GM12891 (cell line): Measurements from ENCODE around the gene KCNK4.

Experiments used
- DNase-seq: peaks from one replicate; pipeline ENCODE4 v3.0.0; 2011; ENCODE audit warnings: low spot score; ENCODE audit not compliant: insufficient read length
- FAIRE-seq: peaks from 2 replicates; lab custom pipeline; 2011; peaks lifted over from hg19 to GRCh38; lab: Jason Lieb, UNC
- PAX5 ChIP-seq: IDR thresholded peaks from 2 replicates; pipeline ENCODE4 v1.6.1; 2011; ENCODE audit warnings: low read length, moderate library complexity, mild to moderate bottlenecking; ENCODE audit not compliant: insufficient read depth, severe bottlenecking
- POLR2A ChIP-seq: IDR thresholded peaks from 2 replicates; pipeline ENCODE4 v1.6.1; 2011; ENCODE audit warnings: low read depth, low read length, control low read depth
- POLR2AphosphoS5 ChIP-seq: IDR thresholded peaks from 2 replicates; pipeline ENCODE4 v1.6.1; 2011; ENCODE audit warnings: low read depth, low read length, control low read depth
- POU2F2 ChIP-seq: IDR thresholded peaks from 2 replicates; pipeline ENCODE4 v1.6.1; 2011; ENCODE audit warnings: low read depth, mild to moderate bottlenecking, control low read depth, low read length, moderate library complexity
- SPI1 ChIP-seq: IDR thresholded peaks from 2 replicates; pipeline ENCODE4 v1.6.1; 2011; ENCODE audit warnings: low read depth, low read length, control low read depth
- TAF1 ChIP-seq: IDR thresholded peaks from 2 replicates; pipeline ENCODE4 v1.6.1; 2011; ENCODE audit warnings: low read depth, low read length, control low read depth

Gene KCNK4

DNA sequence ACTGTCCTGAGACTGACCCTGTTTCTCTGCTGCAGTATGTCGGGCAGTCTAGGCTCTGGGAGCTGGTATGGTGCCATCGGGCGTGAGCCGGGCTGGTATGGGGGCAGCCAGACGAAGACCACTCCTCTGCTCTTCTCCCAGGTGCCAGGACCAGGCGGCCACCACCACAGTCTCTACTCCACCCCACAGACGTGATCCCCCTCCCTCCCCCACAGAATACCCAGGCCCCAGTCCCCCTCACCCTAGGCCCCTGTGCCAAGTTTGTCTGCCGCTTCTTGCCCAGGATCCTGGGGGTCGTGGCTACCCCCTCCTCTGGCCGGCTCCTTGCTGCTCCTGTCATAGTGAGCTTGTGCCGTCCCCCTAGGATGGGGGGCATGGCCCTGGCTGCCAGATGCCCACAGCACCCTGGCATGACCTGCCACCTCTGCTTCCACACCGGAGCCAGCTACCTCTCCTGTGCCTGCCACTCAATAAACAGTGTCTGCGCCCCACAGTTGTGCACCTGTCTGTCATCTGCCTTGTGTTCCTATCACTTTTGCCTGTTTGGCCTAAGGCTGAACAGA, 2.0 kb upstream of the KCNK4 start:
- no peak for FAIRE-seq
- TF ChIP-seq SPI1 (no peak), PAX5 (no peak), TAF1 (no peak), POLR2A (no peak), POLR2AphosphoS5 (no peak), POU2F2 (no peak)
- DNase-seq, result no peak

DNA sequence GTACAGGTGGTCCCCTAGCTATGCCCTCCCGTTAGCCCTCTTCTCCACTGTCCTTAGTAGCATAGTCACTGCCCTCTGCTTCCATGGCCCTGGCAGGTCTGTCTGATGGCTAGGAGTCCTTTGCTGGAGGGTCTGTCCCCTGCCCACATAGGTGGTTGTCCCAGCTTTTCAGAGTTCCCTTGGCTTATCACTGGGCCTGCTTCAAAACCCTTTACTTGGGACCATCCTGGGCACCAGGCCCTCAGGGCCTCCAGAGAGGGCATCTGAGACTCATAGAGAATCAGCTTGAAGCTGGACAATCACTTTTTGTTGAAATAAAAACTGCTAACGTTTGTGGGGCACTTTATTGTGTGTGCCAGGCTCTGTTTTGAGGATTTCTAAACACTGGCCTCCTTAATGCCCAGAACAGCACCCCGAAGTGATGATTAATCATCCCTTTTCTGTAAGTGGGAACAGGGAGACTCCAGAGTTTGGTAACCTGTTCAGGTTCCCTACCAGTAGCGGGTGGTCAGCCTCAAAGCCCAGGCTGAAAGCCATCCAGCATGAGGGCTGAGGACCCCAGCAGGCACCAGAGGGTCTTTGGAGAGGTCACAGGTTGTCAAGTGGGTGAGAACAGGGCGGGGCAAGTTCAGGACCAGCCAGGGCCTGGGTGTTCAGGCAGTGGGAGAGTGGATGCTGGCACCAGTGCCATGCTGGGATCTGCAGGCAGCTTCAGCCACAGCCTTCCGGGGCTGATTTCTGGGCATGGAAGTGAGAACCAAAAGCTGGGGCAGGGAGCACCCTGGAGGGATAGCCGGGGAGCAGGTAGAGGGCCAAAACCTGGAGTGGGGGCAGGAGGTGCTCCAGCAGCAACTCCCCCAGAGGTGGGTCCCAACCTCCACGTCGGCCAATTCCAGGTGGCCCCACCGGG, 495 bp upstream of the KCNK4 start:
- no peak for FAIRE-seq
- TF ChIP-seq PAX5 (no peak), TAF1 (no peak), SPI1 (no peak), POLR2A (no peak), POLR2AphosphoS5 (no peak), POU2F2 (no peak)
- DNase-seq, result no peak

DNA sequence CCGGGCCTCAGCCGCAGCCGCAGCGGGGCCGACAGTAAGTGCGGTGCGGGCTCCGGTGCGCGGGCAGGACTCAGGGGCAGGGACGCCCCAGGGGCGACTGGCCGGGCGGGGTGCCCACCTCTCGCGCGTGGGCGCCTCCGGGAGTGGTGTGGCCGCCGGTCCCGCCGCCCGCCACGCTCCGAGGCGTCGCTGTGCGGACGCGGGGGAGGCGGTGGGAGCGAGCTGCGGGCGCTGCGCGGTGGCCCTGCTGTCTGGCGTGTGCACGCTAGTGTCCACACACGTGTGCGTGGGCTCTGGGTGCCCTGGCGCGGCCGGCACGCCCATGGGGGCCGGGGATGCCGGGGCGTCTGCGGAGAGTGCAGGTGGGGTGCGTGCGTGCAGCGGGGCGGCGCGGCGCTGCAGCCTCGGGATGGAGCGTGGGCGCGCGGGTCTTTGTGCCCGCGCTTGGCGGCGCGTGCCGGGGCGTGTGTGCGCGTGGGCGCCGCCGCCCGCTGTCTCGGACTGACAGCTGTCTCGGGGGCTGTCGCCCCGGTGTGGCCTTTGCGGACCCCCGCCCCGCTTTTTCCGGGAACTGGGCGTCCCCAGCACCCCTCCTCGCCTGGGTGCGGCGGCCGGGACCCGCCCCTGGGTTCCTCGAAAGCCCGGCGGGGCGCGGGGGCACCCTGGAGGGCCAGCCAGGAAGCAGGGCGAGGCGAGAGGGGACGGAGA, 804 bp downstream of the KCNK4 start:
- no peak for FAIRE-seq
- TF ChIP-seq POLR2AphosphoS5 (no peak), POU2F2 (no peak), PAX5 (no peak), SPI1 (no peak), TAF1 (no peak), POLR2A (no peak)
- DNase-seq, result no peak

DNA sequence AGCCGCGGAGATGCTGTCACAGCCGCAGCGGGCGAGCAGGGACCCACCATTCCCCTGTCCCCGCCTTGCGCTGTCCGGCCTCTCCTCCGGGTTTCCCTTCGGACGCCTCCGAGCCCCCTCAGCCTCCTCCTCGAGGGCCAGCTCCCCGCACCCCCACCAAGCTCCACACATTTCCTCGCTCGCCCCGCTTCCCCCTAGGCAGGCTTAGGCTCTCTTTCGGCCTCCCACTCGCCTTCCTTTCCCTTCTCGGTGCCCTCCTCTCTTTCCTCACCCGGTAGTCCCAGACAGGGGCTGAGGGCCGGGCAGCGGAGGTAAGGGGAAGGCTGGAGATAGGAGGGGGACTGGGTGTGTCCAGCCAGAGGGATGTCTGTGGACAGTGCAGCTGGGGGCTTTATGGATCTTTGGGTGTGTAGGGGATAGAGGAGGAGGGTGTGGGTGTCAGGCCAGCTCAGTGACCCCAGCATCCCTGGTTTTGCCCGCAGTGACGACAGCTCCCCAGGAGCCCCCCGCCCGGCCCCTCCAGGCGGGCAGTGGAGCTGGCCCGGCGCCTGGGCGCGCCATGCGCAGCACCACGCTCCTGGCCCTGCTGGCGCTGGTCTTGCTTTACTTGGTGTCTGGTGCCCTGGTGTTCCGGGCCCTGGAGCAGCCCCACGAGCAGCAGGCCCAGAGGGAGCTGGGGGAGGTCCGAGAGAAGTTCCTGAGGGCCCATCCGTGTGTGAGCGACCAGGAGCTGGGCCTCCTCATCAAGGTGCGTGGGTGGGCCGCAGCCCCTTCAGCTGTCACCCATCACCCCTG, 1.6 kb downstream of the KCNK4 start:
- FAIRE-seq (no peak), DNase-seq (no peak)
- TF ChIP-seq TAF1, result no peak
- TF ChIP-seq PAX5, result no peak
- TF ChIP-seq POLR2A, result no peak
- no peak for TF ChIP-seq POLR2AphosphoS5
- TF ChIP-seq SPI1, result no peak

DNA sequence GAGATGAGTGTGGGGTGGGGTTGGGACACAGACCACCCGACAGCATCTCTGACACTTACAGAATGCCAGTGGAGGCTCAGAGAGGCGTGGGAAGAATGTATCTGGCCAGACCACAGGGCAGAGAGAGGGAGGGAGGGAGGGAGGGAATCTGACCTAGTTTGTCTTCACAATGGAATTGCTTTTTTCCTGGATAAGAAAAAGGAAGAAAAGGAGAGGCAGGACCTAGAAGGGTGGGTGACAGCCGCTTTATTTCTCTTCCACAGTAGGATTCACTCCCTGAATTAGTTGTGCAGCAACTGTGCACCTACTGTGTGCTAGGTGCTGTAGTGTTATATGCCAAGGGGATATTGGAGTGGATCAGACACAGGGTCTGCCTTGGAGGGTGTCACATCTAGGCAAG, 3.7 kb downstream of the KCNK4 start:
- TF ChIP-seq TAF1 (no peak), POLR2A (no peak), POLR2AphosphoS5 (no peak), SPI1 (no peak), PAX5 (no peak), POU2F2 (no peak)
- DNase-seq, result no peak
- no peak for FAIRE-seq

DNA sequence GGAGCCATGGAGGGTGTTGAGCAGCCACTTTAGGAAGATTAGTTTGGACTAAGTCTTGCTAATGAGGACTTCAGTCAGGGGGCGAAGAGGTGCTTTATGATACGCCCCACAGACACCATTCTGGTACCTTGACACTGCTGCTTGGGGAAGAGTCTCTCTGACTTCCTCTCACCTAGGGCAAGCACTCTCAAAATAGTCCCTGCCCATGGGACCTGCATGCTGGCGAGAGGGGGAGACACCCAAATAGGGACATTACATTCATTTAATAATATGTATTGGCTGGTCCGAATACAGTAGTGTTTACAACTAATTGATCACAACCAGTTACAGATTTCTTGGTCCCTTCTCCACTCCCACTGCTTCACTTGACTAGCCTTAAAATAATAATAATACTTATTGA, 4.7 kb downstream of the KCNK4 start:
- no peak for DNase-seq
- TF ChIP-seq TAF1 (no peak), POLR2A (no peak), POLR2AphosphoS5 (no peak), PAX5 (no peak), POU2F2 (no peak), SPI1 (no peak)
- FAIRE-seq, result no peak

DNA sequence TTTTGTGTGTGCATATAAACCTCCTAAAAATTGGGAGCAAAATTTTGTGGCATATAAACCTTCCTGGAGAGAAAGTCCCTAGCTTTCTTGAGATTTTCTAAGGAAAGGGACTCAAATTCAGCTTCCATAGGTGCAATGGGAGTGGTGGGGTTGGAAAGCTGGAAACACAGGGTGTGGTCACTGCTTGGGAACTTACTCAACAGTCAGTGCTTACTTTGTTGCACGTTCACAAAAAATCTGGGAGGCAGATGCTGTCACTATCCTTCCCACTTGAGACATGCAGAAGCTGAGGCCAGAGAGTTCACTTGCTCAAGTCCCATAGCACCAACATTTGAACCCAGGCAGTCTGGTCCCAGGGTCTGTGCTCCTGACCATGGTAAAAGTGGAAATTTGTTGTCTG, 5.1 kb downstream of the KCNK4 start:
- FAIRE-seq (no peak), DNase-seq (no peak)
- no peak for TF ChIP-seq POU2F2
- TF ChIP-seq TAF1, result no peak
- TF ChIP-seq SPI1, result no peak
- no peak for TF ChIP-seq POLR2AphosphoS5
- TF ChIP-seq POLR2A, result no peak
- TF ChIP-seq PAX5, result no peak

DNA sequence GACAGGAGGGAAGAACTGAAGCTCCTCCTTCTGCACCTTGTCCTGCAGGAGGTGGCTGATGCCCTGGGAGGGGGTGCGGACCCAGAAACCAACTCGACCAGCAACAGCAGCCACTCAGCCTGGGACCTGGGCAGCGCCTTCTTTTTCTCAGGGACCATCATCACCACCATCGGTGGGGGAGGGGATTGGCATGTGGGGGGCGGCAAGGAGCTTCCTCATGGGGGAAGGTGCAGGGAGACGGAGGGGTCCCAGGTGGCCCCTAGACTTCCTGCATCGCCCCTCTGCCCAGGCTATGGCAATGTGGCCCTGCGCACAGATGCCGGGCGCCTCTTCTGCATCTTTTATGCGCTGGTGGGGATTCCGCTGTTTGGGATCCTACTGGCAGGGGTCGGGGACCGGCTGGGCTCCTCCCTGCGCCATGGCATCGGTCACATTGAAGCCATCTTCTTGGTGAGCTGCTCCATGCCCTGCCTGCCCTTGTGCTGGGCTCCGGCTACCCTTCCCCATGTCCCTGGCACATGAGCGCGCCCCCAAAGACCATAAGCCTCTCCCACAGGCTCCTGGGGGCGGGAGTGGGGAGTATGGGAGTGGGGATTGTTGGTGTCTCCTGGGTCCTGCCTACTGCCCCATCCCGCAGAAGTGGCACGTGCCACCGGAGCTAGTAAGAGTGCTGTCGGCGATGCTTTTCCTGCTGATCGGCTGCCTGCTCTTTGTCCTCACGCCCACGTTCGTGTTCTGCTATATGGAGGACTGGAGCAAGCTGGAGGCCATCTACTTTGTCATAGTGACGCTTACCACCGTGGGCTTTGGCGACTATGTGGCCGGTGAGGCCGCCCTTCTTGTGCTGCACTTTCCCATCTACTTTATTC, 6.0 kb downstream of the KCNK4 start:
- no peak for FAIRE-seq
- no peak for DNase-seq
- no peak for TF ChIP-seq TAF1
- TF ChIP-seq POU2F2, result no peak
- no peak for TF ChIP-seq POLR2A
- no peak for TF ChIP-seq PAX5
- TF ChIP-seq POLR2AphosphoS5, result no peak
- no peak for TF ChIP-seq SPI1
